Measurements from ENCODE around the gene EFHC1.
"Not testable (repeated sequence)": the region's sequence is repeated elsewhere in the genome, so short reads cannot be mapped to it uniquely, and the experiment has no call there.

Gene EFHC1

DNA sequence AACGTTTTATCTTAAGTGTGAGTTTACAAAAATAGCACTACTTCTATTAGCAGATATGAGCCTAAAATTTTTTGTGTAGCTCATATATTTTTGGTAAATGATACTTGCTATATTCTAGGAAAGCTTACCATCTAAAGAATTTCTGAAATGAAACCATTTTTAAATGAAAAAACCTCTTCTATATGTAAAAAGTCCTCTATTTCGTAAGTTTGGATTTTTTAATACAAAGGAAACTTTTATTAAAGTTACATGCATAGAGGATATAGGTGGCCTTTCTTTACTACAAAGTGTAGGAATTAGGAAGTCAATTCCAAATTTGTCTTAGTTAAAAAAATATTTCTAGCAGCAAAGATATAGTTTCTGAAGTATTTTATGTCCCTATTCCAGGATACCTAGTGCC is 18.8 kb downstream of the EFHC1 start:
- no peak for DNase-seq (ENCODE audit: low read depth)

- DNase-seq (ENCODE audit: low read depth), result no peak
Measured at GRCh38 chr6:52454556-52454955, 34.4 kb downstream of the EFHC1 start.

DNA sequence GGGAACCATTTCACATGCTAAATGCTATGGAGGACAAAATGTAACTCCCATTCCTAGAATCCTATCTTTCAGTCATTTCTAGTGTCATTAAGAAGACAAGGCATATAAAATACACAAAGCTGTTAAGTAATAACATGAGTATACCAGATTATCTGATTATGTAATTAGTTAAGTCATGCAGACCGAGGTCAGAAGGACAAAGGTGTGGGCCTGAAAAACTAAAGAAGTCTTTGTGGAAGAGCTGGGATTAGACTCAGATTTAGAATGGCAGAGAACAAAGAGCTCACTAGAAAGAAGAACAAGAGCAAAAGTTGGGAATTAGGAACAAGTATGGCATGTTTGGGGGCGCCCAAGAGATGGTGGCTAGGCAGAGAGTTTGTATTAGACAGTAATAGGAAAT is 37.0 kb downstream of the EFHC1 start:
- DNase-seq (ENCODE audit: low read depth), result no peak

GRCh38 chr6:52461194-52461593 is 41.1 kb downstream of the EFHC1 start:
- DNase-seq (ENCODE audit: low read depth), result not testable (repeated sequence)

DNA sequence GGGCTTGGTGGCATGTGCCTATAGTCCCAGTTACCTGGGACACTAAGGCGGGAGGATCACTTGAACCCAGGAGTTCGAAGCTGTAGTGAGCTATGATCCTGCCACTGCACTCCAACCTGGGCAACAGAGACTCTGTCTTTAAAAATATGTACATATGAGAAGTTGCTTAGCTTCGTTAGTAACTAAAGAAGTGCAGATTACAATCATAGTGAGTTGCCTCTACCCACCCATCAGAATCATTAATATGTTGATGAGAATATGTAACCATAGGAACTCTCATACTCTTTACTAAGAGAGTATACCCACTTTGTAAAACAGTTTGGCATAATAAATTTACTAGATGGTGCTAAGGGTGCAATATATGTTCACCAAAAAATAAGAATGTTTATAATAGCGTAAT is 54.0 kb downstream of the EFHC1 start:
- DNase-seq (ENCODE audit: low read depth), result no peak

GRCh38 chr6:52475307-52475706 is 55.2 kb downstream of the EFHC1 start:
- no peak for DNase-seq (ENCODE audit: low read depth)

DNA sequence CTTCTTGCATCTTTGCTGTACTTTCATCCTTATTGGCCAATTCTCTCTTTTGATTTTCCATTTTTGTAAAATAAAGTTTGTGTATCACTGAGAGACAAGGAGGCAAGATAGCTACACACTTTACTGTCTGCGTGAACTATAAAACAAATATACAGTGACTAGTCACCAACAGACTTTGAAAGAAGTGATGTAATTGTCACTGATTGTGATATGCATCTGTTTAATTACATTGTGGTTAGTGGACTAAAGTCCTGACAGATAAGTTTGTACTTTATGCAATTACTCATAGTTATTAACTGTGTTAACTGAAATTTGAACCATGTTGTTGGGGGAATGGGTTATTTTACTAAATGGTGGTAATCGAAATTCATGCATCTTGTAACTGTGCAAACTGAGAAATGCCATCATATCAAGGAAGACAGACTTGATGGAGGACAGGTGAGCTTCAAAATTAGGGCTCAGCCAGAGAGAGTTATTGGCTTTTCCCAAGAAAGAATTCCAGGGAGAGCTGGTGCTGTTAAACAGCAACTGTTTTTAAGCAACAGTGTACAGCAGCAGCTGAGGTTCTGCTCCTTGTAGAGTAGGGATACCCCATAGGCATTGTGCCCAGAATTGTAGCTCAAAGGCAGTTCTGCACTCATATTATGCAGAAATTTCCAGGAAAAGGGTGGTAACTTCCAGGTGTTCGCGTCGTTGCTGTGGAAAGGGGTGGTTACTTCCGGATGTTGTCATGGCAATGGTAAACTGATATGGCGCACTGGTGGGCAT is 62.9 kb downstream of the EFHC1 start:
- no peak for DNase-seq (ENCODE audit: low read depth)

DNA sequence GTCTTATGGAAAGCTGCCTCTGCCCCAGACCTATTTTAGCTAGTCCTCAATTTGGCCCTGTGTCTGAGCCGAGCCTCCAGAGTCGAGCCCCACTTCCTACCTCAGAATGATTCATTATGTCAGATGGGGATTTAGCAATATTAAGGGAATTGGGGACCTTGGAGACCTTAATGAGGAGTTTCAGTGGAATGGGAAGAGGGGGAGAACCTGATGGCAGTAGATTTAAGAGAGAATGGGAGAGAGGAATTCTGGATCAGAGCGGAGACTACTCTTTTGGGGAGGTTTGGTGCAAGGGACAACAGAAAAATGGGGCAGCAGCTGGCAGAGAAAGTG is 63.5 kb downstream of the EFHC1 start:
- no peak for DNase-seq (ENCODE audit: low read depth)

- no peak for DNase-seq (ENCODE audit: low read depth)
Measured at GRCh38 chr6:52489881-52490280, 69.7 kb downstream of the EFHC1 start.

DNA sequence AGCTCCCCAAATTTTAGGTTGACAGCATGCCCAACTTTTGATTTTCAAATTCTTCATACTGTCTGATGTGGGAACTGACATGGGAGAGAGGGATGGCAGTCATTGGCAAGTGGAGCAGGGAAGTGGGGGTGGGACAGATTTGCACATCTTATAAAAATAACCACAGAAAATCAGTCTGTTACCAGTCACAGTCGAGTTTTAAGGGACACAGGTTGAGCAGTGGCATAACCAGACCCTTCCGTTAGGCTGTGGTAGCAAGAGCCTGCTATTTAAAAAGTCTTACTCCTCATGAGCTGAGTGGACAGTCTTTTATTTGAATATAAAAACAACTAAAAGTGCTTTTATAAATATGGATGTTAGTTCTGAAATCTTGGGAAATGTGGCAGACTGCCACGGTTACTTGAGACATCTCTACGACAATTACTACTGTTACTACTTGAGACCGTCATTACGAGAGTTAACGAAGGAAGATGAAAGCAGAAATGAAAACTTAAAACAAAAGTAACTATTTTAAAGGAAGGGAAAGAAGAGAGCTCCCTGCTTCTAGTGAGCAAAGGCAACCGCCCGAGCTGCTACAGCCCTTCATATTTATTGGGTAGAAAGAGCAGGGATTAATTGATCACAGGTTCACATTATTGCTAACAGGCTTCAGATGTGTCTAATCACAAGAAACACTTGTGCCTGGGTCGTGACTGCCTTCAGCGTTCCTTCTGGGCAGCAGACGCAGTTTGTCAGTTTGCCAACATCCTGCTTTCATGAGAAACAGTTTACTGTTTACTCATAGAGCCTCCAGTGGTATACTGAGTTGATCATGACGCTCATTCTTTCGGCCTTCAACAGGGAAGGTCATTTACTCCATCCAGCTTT is 71.3 kb downstream of the EFHC1 start:
- no peak for DNase-seq (ENCODE audit: low read depth)

- DNase-seq (ENCODE audit: low read depth), result no peak
Measured at GRCh38 chr6:52493669-52494068, 73.5 kb downstream of the EFHC1 start.

- DNase-seq (ENCODE audit: low read depth), result no peak
Measured at GRCh38 chr6:52494298-52495072, 74.3 kb downstream of the EFHC1 start.

DNA sequence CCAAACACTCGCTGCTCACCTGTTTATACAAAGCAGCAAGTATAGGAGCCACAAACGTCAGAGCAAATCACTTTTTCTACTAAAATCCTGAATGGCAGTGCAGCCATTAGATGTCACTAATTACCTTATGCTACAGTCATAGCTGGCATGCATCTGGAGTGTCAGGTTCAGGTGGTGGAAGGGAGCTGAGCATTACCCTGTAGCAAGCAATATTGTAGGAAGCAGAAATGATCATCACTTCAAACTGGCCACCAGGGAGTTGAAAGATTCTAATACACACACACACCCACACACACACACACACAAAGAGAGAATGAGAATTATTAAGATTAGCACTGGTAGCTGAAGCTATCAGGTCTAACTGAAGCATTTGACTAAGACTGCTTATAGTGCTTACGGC is 75.8 kb downstream of the EFHC1 start:
- DNase-seq (ENCODE audit: low read depth), result no peak

DNA sequence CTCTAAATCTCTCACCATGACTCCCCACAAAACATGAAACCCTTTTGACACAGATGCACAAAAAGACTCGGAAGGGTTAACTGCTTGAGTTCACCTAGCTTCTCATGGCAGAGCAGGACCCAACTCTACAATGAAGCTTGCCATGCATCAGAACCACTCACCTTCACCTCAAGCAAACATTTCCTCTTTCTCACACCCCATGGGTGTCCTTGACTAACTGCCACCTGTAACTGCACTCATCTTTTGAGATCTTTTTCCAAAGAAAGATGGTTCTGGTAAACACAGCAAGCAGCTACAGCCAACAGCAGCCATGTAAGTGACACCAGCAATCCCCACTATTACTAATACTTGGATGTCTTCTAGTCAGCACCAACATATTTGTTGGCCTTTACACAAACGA is 76.5 kb downstream of the EFHC1 start:
- DNase-seq (ENCODE audit: low read depth), result no peak

GRCh38 chr6:52497652-52498408 is 77.7 kb downstream of the EFHC1 start:
- no peak for DNase-seq (ENCODE audit: low read depth)

- no peak for DNase-seq (ENCODE audit: low read depth)
Measured at GRCh38 chr6:52498538-52499017, 78.4 kb downstream of the EFHC1 start.

- no peak for DNase-seq (ENCODE audit: low read depth)
Measured at GRCh38 chr6:52499026-52499425, 78.9 kb downstream of the EFHC1 start.

DNA sequence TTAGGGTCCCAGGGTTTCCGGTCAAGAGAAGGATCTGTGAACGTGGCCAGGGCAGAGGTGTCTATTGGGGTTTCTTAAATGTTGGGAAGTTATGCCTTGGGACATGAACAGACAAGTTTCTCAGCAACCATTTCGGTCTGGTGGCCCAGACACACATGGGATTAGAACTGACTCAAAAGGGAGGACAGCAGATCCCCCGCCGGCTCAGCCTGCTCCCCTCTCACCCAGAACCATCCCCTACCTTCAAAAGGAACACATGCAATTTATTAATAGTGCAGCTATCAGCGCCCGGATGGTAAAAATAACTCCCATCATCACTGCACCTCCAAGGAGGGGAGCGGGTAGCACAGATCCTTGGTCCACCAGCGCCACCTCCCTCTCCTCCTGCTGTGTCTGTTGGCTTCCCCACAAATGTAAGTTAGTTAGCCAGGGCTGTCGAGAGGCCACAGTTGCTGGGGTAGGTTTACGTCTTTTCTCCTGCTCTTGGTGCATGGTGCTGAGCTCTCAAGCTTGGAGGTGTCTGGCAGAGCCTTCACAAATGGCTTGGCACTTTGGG is 79.6 kb downstream of the EFHC1 start:
- no peak for DNase-seq (ENCODE audit: low read depth)

GRCh38 chr6:52500238-52501129 is 80.3 kb downstream of the EFHC1 start:
- DNase-seq (ENCODE audit: low read depth), result no peak

DNA sequence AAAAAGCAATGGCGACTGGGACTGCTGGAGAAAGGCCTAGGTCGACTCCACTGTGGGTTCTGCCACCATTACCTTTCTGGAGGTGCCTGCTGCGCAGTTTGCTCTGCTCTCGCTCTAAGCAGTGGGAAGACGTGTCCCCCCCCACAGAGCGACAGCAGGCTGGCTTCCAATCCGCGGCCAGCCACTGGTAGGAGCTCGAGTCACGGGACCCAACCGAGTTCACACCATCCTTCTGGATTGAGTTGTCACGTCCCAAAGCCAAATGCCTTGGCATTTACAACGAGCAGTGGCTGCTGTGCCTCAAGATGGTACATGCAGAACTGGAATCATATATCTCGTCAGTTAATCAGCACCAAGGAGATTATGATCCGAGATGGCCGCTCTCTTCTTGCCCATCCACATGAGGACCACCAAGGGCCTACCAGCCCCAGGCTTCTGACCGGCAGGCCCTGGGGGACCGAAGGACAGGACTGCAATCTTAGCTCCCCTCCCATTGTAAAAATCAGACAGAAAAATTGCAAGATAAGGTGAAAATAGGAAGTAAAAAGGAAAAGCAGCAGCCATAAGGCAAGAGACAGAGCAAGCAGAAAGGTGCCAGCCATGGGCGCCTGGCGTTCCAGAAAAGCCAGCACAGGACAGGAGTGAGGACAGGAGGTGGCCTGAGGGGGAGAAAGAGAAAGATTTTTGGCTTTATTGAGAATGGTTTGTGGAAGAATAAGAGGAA is 82.3 kb downstream of the EFHC1 start:
- no peak for DNase-seq (ENCODE audit: low read depth)

Measured in activated T-cell treated with anti-CD3 and anti-CD28 coated beads for 1 hour (primary cell).